Measurements from ENCODE around the gene ITPRIP.

The ITPRIP gene

DNA sequence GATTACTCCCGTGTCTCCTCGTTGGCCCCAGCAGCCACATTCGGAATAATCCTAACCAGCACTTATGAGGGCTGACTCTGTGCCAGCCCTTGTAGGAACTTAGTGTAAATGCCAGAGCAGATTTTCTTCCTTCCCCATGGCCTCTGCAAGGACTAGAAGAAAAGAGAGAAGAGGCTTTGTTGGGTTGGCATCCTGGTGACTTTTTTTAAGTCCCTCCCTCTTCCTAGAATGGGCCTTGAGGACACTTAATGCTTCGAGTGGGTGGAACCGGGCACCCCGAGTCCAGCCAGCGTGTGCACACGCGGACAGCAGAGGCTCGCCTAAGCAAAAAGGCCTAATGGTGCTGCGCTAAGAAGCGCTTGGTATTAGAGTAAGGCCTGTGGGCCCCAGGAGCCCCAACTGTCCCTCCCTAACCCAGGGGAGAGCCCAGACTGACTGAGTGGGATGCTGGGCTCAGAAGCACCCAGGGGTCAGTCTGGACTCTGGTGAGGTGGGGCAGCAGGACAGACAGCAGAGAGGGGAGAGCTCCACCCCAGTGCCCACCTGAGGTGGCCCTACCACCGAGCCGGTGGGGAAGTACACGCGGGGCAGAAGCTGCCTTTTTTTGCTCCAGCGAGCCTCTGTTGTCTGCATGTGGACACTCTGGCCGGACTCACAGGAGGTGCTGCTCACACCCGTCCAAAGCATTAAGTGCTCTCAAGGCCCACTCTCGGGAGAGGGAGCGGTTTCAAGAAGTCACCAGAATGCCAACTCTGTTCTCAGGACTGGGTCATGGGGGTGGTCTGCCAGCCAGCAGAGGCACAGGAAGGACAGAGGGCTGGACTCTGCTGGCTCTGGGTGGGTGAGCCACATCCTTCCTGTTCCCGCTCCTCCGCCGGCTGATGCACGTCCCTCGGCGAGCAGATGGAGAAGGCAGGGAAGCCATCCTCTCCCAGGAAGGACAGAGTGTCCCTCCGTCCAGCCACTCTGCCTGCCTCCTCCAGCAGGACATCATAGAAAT is 12.5 kb downstream of the ITPRIP start:
- DNase-seq = peak; percentile 49 to 70

DNA sequence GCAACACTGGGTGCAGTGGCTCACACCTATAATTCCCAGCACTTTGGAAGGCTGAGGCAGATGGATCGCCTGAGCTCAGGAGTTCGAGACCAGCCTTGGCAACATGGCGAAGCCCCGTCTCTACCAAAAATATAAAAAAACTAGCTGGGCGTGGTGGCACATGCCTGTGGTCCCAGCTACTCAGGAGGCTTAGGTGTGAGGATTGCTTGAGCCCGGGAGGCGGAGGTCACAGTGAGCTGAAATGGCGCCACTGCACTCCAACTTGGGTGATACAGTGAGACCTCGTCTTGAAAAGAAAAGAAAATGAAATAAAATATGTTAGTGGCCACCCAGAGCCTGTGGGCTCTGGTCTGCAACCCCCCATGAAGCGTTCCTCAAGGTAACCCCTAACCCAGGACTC is 13.3 kb downstream of the ITPRIP start:
- no peak for DNase-seq

DNA sequence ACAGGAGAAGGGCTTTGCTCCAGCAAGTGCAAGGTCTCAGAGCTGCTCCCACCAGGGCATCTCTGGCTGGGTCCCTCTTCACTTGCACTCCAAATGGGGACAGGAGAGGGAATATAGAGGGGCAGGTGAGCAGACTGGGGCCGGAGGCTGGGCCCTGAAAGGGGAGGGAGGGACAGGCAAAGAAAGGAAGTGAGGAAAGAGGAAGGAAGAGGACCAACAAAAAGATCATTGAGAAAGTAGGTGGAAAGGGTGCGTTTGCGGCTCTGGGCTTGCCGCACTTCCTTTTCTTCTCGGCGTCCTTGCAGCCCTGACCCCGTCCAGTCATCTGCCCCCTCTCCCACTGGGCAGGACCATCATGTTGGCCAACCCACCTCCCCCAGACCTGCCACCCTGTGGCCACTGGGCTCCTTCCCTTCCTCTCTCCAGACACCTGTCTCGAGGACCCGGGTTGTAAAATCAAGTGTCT is 14.0 kb downstream of the ITPRIP start:
- DNase-seq = peak; percentile 86 to 93

GRCh38 chr10:104323760-104324201 is 14.5 kb downstream of the ITPRIP start:
- peak; percentile 59 to 78 for DNase-seq

DNA sequence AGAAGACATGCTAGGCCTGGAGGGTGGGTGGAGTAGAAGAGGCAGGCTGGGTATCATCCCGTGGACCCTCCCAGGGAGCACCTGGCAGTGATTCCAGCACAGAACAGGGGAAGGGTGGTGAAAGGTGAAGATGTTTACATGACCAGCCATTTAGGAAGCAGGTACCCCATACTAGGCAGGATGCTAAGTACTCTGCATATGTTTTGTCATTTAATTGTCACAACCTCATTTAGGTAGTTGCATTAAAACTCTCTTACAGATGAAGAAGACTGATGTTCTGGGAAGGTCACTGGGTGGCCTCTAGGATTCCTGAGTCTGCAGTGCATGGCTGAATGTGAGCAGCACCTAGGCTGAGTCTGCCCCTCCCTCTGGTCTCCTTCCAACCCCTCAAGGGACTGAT is 15.2 kb downstream of the ITPRIP start:
- DNase-seq = no peak

DNA sequence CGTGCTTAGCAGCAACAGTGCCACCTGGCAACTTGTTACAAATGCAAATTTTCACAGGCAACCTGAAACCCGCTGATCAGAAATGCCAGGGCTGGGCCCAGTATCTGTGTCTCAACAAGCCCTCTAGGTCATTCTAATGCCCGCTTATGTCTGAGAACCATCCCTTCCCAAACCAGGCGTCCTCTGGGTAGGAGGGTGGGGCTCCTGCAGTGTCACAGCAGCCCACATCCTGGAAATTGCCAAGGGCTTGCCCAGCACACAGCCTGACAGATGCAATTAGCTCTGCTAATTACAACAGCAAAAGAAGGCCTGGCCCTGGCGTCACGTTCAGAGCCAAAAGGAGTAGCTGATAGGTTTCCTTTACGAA is 15.9 kb downstream of the ITPRIP start:
- DNase-seq = peak; percentile 65 to 74

DNA sequence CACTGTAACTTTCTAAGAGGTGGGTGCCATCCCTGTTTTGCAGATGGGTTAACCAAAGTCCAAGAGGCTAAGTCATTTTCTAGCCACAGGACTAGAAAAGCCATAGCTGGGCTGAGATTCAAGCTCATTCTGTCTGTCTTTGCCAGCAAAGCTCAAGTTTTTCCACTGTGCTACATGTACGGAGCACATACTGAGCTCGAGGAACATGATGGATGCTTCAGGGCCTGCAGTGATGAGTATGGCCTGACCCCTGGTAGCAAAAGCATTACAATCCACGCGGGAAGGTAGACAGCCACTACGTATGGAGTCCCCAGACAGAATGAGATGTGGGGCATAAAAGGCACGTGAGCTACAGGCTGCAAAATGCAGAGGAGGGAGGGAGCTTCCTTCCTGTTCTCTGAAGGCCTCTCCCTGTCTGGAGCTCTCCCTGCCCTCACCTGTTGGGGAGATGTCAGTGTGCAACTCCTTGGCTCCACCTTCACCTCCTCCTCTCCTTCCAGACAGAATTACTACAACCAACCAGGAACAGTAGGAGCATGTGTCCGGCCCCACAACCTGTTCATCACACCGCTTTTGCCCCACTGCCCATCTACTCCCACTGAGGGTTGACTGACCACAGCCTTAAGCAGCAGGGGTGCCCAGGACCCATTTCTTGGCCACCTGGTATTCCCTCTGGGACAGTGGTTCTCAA is 16.4 kb downstream of the ITPRIP start:
- DNase-seq = no peak

GRCh38 chr10:104321226-104321625 is 17.0 kb downstream of the ITPRIP start:
- DNase-seq = no peak

DNA sequence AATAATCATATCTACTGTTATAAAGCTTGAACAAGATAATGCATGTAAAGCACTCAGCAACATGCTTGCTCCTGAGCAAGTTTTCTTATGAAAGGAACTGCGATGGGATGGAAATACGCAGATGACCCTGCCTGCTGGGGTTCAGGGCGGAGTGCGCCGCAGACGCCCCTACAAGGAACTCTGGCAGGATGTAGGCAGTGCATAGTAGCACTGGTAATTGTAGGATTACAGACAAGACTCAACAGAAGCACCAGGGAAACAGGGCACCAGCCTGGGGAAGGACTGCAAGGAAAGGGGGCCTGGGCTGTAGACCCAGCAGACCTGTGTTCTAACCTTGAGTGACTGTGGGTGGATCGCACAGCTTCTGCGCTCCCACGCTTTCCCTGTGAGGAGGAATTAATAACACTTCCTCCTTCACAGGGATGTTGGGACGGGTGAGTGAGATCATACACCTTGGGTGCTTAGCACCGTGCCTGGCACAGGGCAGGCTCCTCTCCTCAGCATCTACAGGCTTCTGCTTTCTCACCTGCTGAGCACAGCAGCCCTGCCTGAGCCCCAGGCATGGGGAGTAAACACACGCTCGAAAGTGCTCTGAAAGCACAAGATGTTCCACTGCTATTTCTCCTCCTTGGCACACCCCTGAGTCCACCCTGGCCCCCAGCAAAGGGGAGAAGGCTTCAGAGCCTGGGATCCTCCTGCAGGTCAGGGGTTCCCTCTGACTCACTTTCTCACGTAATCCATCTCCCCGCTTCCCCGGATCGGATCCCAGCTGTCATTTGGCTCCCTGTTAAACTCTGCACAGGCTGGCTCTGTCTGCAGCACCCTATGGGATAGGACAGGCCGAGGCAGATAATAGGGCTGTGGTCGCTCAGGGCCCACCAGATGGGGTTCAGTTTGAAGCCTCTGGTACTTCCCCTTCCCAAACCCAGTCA is 19.2 kb downstream of the ITPRIP start:
- peak in 1 of 2 donors; percentile 51 for DNase-seq

- no peak for DNase-seq
Measured at GRCh38 chr10:104318326-104318725, 19.9 kb downstream of the ITPRIP start.

DNA sequence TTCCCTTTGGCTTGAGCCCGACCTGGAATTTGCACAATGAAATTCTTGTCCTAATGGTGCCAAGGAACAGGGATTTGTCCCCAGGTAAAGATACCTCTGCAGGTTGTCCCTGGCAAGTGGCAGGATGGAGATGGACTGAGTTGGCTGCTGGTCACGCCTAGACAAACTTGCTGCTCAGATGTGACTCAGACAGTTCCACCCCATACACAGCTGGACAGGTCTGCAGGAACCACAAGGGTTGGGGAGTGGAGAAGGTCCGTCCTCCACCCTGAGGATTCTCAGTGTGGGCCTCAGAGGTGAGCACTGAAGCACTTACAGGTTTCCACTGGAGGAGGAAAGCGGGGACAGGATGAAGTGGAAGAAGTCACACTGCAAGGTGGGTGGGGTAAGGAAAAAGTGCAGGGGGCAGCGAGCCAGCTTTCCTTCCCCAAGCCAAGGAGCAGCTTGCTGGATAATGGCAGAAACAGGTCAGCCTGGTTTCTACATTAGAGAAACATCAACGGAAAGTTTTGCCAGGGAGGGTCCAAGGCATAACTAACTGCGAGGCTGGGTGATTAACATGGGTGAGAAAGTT is 20.5 kb downstream of the ITPRIP start:
- no peak for DNase-seq

DNA sequence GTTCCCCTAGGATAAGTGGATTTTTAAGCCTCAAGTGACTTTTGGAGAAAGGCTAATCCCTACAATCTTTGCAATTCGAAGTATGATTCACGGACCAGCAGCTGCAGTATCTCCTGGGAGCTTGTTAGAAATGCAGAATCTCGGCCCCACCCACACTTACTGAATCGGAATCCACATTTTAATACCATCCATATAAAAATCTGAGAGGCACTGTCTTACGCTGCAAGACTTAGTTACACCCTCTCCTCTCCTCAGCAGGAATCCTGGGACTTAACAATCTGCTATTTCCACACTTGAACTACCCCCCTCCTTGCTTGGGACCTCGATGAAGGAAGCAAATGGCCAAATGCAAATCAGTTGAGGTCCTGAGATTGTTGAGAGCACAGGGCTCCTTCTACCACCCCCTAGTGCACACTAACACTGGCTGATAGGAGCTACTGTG is 21.0 kb downstream of the ITPRIP start:
- no peak for DNase-seq

- DNase-seq = no peak
Measured at GRCh38 chr10:104316321-104317099, 21.8 kb downstream of the ITPRIP start.

DNA sequence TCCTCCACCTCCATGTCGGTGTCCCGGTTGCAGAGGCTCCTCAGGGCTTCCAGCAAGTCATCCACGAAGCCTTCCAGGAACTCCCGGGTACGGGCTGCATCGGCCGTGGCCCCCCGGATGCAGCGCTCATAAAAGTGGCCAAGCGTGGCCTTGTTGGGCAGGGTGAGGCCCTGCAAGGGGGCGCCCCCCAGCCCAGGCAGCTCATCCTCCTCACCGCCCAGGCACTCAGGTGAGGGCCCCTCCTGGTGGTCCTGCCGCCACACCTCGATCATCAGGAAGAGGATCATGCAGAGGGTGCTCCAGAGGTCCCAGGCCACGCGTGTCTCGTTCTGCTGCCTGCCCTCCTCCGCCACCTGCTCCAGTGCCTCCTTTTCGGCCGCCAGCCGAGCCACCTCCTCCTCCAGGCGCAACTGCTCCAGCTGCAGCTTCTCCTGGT is 22.8 kb downstream of the ITPRIP start:
- no peak for DNase-seq

- no peak for DNase-seq
Measured at GRCh38 chr10:104314591-104315485, 23.4 kb downstream of the ITPRIP start.

DNA sequence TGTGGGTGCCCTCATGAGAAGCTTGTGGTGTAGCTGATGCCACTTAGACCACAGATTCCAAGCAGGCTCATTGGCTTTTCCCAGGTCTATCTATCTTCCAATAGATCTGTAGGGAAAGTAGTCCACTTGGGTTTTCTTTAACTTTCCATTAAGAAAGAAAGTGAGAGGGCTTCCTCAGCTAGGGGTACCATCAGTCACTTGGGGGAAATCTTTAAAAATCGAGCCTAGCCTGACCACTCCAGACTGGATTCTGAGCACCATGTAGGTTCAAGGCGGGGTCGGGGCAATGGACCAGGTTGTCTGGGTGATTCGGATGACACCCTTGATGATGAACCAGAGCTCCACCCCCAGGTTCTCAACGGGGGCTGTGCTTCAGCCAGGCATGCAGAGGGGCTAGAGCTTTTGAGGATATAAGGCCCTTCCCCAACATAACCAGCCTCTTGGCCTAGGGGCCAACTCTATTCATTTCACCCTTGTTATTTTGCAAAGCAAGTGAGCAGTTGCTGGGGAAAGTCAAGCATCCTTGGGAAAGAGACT is 27.0 kb downstream of the ITPRIP start:
- no peak for DNase-seq

DNA sequence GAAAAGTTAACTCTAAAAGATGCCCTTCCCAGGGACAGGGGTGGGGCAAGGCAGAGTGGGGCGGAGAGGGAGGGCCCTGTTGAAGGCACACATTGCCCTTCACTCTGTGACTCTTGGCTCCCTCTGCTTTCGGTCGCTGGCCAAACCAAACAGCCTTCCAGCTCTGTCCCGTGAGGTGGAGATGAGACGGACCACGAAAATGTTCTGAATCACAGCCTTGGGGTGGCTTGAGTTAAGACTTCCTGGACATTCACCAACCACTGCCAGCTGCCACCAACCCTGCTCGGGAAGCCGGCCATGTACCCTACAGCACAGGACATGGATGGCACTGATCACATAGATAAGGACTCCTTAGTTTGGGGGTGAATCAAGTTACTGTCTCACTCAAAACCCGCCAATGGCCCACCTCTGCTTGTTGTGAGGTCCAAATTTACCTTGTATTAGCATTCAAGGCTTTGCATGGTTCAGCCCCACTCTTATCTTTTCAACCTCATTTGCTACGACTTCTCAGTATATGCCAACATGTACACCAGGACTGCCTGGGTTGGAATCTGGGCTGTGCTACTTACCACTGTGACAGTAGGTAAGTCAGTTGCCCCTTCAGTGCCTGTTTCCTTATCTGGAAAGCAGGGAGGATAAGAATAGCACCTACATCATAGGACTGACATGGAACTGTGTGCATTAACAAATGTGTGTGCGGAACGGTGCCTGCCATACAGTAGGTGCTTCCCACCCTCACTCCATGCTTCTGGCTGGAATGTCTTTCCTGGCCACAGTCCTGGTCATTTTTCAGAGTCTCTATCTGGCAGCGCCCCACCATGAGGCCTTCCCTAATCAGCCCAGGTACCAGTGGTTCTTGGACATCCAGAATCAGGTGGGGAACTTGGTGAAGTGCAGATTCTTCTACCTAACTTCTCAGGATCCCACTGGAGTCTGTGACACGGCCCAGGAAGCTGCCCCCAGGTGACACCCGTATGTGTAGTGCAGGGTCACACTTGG is 28.0 kb downstream of the ITPRIP start:
- no peak for DNase-seq

DNA sequence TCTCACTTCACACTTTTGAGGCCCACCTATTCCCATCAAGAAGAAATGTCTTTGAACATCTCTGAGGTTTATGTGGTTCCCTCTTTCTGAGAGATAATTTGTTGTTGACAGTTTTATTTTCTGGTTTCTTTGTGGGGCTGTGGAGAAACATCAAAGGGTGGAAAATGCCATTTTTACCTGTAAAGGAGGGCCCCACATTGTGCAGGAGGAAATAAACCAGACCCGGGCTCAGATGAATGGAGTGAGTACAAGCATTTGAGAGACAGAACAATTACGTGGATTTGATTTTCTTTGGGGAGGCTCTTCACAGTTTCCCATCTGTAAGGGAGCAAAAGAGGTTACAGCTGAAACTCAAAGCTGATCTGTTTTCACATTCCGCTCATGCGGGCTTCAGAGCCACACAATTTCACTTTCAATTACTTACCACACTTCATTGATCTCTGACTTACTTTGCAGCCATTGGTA is 29.8 kb downstream of the ITPRIP start:
- no peak for DNase-seq

Measured in inflammatory macrophage treated with lipopolysaccharide for 1 hour (primary cell).